K562 (cell line): ENCODE results near the gene ZBTB47. TPM values are rescaled to one million over a fixed set of nuclear protein-coding genes. Genes with fewer than 3 reads are reported as not detected.
A peak's percentile ranks its signal among the peaks of the same experiment; 100 is the strongest.

ENCODE experiments used
- BMI1 ChIP-seq: fragments of 150-350 bp; IDR thresholded peaks from 2 replicates; pipeline ENCODE4 v1.6.1; 2014; ENCODE audit warnings: low read length
- CBFB ChIP-seq: sonication (generic); formaldehyde crosslinking; IDR thresholded peaks from 2 replicates; pipeline ENCODE4 v1.4.0; 2020; ENCODE audit warnings: mild to moderate bottlenecking, missing genetic modification reagents
- KAT7 ChIP-seq: sonication (generic); formaldehyde crosslinking; IDR thresholded peaks from 2 replicates; pipeline ENCODE4 v1.8.0; 2022; ENCODE audit warnings: missing genetic modification reagents, mild to moderate bottlenecking, borderline replicate concordance
- KDM5B ChIP-seq: fragments of 200-600 bp; sonication (generic); IDR thresholded peaks from 2 replicates; pipeline ENCODE4 v1.6.1; 2012; ENCODE audit warnings: low read depth, mild to moderate bottlenecking, moderate library complexity, low read length, control low read depth, inconsistent platforms; ENCODE audit not compliant: insufficient replicate concordance
- LCOR ChIP-seq: sonication (generic); formaldehyde crosslinking; IDR thresholded peaks from 2 replicates; pipeline ENCODE4 v1.8.0; 2022; ENCODE audit warnings: mild to moderate bottlenecking, missing genetic modification reagents
- MAFG ChIP-seq: fragments of 450-650 bp; conservative IDR thresholded peaks from 2 replicates; pipeline ENCODE4 v1.6.1; 2016; ENCODE audit warnings: missing genetic modification characterization, missing compliant biosample characterization
- MEF2D ChIP-seq: conservative IDR thresholded peaks from 2 replicates; pipeline ENCODE4 v1.6.1; 2016; ENCODE audit warnings: low read depth, missing genetic modification characterization, missing compliant biosample characterization
- NR3C1 ChIP-seq: sonication (generic); formaldehyde crosslinking; IDR thresholded peaks from 2 replicates; pipeline ENCODE4 v1.8.1; 2022; ENCODE audit warnings: missing genetic modification reagents
- RAD21 ChIP-seq, 2 experiments: fragments of 250-450 bp in 1 of 2; fragments of 450-650 bp in 1 of 2; sonication (Bioruptor Pico) in 1 of 2; formaldehyde crosslinking in 1 of 2; IDR thresholded peaks in 1 of 2; conservative IDR thresholded peaks in 1 of 2; 2 replicates each; pipeline versions ENCODE4 v1.4.0 to v1.8.0; 2020 to 2022; ENCODE audit warnings: mild to moderate bottlenecking in 2 of 2, moderate library complexity in 1 of 2
- RBM17 ChIP-seq: fragments of 200-400 bp; formaldehyde crosslinking; IDR thresholded peaks from 2 replicates; pipeline ENCODE4 v1.6.1; 2017; ENCODE audit warnings: low read depth, mild to moderate bottlenecking, low read length, borderline replicate concordance
- SREBF2 ChIP-seq: sonication (generic); formaldehyde crosslinking; IDR thresholded peaks from 2 replicates; pipeline ENCODE4 v1.4.0; 2020; ENCODE audit warnings: mild to moderate bottlenecking, missing genetic modification reagents
- ZFP30 ChIP-seq: fragments of 250-450 bp; sonication (Bioruptor Pico); IDR thresholded peaks from 2 replicates; pipeline ENCODE4 v1.8.0; 2022; ENCODE audit warnings: moderate library complexity, mild to moderate bottlenecking, inconsistent platforms, borderline replicate concordance
- ZNF140 ChIP-seq: fragments of 250-450 bp; sonication (Bioruptor Pico); IDR thresholded peaks from 2 replicates; pipeline ENCODE4 v1.8.0; 2021; ENCODE audit warnings: moderate library complexity, mild to moderate bottlenecking, inconsistent platforms
- ZNF224 ChIP-seq: sonication (generic); formaldehyde crosslinking; IDR thresholded peaks from 2 replicates; pipeline ENCODE4 v1.8.0; 2022; ENCODE audit warnings: mild to moderate bottlenecking, missing genetic modification reagents
- ZNF316 ChIP-seq: fragments of 450-650 bp; IDR thresholded peaks from 2 replicates; pipeline ENCODE4 v1.6.1; 2016
- ZNF583 ChIP-seq: fragments of 250-450 bp; sonication (Bioruptor Pico); IDR thresholded peaks from 2 replicates; pipeline ENCODE4 v1.4.0; 2020
- polyA plus RNA-seq, 8 experiments: library from polyadenylated mRNA; depleted of rRNA in 4 of 8; stranded (reverse) in 5 of 8; unstranded in 3 of 8; fragments of >200 nt; fragmentation: Nextera tagmentation in 2 of 8; fragmentation: Illumina TruSeq in 1 of 8; extraction: Ambion mirVana in 2 of 8; extraction: Trizol in 1 of 8; gene quantifications; 2 replicates each; pipeline versions ENCODE4 v1.2.1 to v1.2.3, GENCODE V29; 2011 to 2014; ENCODE audit warnings: inconsistent platforms in 1 of 8, missing spikeins in 1 of 8
- total RNA-seq, 7 experiments: library from RNA; depleted of rRNA in 6 of 7; stranded (reverse); fragments of >200 nt in 6 of 7; fragmentation: Illumina TruSeq in 2 of 7; extraction: Trizol in 2 of 7; gene quantifications; 2 replicates each; pipeline versions ENCODE4 v1.2.1 to v1.2.3, GENCODE V29; 2011 to 2021; ENCODE audit warnings: low replicate concordance in 1 of 7
- TF ChIP-seq, protein P1 (sequence below): fragments of 450-650 bp; IDR thresholded peaks from 2 replicates; pipeline ENCODE4 v1.7.0; 2016; ENCODE audit warnings: borderline replicate concordance
- TF ChIP-seq, protein P2 (sequence below): fragments of 250-450 bp; sonication (Bioruptor Pico); IDR thresholded peaks from 2 replicates; pipeline ENCODE4 v1.6.1; 2021; ENCODE audit warnings: mild to moderate bottlenecking
- TF ChIP-seq, protein P3 (sequence below): fragments of 150-350 bp; IDR thresholded peaks from 2 replicates; pipeline ENCODE4 v1.6.1; 2014; ENCODE audit warnings: low read depth, mild to moderate bottlenecking, low read length, borderline replicate concordance
- TF ChIP-seq, protein P4 (sequence below): fragments of 450-650 bp; formaldehyde crosslinking; IDR thresholded peaks from 2 replicates; pipeline ENCODE4 v1.4.0; 2020; ENCODE audit warnings: mild to moderate bottlenecking
- TF ChIP-seq, protein P5 (sequence below): sonication (generic); formaldehyde crosslinking; IDR thresholded peaks from 2 replicates; pipeline ENCODE4 v1.8.0; 2022; ENCODE audit warnings: mild to moderate bottlenecking, missing genetic modification reagents

The ZBTB47 gene
- total and polyA plus RNA-seq, 9 of the 15 experiments (the other 6 are each of a cell fraction or from before 2014, with no cell fraction given): 0.11 to 4.6 (median 1.7) TPM; not detected in 1

DNA sequence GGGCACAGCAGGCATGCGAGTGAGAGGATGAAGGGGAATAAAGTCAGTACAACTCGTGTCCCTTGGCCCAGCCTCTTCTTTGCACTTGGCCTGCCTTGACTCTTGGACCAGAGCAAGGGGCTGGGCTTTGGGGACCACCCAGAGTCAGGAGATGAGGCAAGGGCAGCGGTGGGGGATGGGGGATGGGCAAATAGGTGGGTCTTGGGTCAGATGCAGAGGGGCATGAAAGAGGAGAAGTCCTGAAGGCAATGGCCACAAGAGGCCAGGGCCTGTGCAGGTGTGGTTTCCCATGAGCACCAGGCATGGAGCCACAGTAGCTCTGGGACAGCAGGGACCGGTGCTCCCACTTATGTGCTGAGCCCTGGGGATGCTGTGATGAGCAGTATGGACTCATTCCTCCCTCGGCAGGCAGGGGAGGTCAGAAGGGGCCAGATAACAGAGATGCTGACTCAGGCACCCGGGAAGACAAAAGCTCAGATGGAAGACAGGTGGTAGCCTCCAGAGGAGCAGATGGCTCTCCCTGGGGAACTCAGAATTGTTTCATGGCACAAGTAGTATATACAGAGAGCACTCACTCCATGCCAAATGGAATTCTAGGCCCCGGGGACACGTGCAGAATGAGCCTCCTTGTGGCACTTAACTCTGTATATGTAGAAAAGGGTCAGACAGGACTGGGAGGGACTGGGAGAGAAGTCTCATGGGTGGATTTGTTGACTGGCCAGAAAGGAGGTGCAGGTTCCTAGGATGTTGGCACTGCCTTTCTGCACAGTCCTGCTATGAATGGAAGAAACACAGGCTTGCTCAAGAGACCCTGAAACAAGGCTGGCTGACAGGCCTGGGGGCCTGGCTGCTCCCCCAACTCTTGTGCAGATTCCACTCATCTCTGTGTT, 14.3 kb downstream of the ZBTB47 start (continued):
- TF ChIP-seq, protein P1, sequence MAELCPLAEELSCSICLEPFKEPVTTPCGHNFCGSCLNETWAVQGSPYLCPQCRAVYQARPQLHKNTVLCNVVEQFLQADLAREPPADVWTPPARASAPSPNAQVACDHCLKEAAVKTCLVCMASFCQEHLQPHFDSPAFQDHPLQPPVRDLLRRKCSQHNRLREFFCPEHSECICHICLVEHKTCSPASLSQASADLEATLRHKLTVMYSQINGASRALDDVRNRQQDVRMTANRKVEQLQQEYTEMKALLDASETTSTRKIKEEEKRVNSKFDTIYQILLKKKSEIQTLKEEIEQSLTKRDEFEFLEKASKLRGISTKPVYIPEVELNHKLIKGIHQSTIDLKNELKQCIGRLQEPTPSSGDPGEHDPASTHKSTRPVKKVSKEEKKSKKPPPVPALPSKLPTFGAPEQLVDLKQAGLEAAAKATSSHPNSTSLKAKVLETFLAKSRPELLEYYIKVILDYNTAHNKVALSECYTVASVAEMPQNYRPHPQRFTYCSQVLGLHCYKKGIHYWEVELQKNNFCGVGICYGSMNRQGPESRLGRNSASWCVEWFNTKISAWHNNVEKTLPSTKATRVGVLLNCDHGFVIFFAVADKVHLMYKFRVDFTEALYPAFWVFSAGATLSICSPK: no peak
- TF ChIP-seq ZNF583 (CRISPR knock-in tag) (no peak), ZFP30 (CRISPR knock-in tag) (no peak), KAT7 (no peak), KDM5B (no peak), NR3C1 (CRISPR knock-in tag) (no peak), ZNF316 (peak; percentile 88), CBFB (CRISPR knock-in tag) (no peak), RBM17 (no peak), ZNF224 (no peak), MAFG (peak; percentile 81), LCOR (CRISPR knock-in tag) (no peak), BMI1 (no peak), MEF2D (tag) (no peak), ZNF140 (CRISPR knock-in tag) (no peak), RAD21 (CRISPR knock-in tag; conservative IDR thresholded peaks at IDR 0.05 in 1 of 2, IDR thresholded peaks at IDR 0.05 in 1 of 2) (no peak), SREBF2 (no peak)
- TF ChIP-seq, protein P2, sequence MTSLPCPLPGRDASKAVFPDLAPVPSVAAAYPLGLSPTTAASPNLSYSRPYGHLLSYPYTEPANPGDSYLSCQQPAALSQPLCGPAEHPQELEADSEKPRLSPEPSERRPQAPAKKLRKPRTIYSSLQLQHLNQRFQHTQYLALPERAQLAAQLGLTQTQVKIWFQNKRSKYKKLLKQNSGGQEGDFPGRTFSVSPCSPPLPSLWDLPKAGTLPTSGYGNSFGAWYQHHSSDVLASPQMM: no peak
- TF ChIP-seq, protein P3, sequence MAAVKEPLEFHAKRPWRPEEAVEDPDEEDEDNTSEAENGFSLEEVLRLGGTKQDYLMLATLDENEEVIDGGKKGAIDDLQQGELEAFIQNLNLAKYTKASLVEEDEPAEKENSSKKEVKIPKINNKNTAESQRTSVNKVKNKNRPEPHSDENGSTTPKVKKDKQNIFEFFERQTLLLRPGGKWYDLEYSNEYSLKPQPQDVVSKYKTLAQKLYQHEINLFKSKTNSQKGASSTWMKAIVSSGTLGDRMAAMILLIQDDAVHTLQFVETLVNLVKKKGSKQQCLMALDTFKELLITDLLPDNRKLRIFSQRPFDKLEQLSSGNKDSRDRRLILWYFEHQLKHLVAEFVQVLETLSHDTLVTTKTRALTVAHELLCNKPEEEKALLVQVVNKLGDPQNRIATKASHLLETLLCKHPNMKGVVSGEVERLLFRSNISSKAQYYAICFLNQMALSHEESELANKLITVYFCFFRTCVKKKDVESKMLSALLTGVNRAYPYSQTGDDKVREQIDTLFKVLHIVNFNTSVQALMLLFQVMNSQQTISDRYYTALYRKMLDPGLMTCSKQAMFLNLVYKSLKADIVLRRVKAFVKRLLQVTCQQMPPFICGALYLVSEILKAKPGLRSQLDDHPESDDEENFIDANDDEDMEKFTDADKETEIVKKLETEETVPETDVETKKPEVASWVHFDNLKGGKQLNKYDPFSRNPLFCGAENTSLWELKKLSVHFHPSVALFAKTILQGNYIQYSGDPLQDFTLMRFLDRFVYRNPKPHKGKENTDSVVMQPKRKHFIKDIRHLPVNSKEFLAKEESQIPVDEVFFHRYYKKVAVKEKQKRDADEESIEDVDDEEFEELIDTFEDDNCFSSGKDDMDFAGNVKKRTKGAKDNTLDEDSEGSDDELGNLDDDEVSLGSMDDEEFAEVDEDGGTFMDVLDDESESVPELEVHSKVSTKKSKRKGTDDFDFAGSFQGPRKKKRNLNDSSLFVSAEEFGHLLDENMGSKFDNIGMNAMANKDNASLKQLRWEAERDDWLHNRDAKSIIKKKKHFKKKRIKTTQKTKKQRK: no peak
- TF ChIP-seq, protein P4, sequence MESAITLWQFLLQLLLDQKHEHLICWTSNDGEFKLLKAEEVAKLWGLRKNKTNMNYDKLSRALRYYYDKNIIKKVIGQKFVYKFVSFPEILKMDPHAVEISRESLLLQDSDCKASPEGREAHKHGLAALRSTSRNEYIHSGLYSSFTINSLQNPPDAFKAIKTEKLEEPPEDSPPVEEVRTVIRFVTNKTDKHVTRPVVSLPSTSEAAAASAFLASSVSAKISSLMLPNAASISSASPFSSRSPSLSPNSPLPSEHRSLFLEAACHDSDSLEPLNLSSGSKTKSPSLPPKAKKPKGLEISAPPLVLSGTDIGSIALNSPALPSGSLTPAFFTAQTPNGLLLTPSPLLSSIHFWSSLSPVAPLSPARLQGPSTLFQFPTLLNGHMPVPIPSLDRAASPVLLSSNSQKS: no peak
- TF ChIP-seq, protein P5, sequence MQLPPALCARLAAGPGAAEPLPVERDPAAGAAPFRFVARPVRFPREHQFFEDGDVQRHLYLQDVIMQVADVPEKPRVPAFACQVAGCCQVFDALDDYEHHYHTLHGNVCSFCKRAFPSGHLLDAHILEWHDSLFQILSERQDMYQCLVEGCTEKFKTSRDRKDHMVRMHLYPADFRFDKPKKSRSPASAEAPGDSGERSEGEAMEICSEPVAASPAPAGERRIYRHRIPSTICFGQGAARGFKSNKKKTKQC: no peak
